Measurements from ENCODE around the gene ZNF470.
A peak's percentile ranks its signal among the peaks of the same experiment; 100 is the strongest.

Gene ZNF470

DNA sequence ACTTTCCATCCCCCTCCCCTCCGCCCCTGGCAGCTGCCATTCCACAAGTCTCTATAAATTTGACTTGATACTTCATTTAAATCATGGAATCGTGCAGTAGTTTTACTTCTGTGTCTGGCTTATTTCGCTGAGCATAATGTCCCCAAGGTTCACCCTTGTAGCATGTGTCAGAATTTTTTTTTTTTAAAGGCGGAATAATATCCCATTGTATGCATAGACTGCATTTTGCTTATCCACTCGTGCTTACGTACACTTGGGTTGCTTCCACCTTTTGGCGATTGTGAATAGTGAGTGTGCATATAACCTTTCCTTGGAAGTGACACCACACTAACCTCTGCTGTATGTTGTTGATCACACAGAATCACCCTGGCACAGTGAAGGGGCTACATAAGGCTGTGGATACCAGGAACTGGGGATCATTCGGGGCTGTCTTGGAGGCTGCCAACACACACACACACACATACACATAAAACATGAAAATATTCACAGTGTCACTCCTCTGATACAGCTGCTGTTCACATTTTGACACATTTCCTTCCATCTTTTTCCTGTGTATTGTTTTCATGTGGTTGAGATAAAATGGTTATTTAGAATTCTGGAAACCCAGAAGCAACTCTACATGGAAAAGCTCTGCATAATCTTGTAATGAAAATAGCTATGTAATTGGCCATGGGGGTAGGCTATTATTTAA is 41.2 kb downstream of the ZNF470 start:
- DNase-seq (ENCODE audit: low read depth), result no peak

DNA sequence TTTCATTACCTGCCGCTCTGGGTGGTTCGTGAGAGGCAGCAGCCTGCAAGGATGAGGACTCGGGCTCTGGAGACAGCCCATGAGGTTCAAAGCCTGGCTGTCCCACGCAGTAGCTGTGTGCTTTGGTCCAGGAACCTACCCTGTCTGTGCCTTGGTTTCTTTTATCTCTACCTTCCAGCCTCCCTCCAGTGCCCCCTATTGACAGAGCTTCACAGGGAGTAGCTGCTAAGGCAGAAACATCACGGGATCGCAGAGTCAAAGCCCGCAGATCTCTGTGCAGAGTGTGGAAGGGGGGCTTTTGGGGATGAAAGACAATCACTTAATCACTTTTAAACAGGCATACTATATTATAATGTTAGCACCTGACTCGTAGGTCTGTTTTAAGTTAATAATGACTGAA is 44.0 kb downstream of the ZNF470 start:
- no peak for DNase-seq (ENCODE audit: low read depth)

DNA sequence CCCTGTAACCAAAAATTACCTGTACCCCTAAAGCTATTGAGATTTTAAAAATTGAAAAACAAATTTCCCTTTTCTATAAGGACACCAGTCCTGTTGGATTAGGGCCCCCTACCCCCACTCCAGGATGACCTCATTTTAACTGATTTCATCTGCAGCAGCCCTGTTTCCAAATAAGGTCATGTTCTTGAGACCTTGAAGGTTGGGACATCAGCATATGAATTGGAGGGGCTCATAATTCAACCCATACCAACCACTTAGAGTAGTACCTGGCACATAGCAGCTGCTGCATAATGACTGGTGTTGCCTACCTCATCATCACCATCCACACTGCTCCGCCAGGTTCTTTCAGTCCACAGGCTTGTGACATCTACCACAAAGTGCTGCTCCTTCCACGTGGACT is 45.5 kb downstream of the ZNF470 start:
- DNase-seq (ENCODE audit: low read depth), result no peak

DNA sequence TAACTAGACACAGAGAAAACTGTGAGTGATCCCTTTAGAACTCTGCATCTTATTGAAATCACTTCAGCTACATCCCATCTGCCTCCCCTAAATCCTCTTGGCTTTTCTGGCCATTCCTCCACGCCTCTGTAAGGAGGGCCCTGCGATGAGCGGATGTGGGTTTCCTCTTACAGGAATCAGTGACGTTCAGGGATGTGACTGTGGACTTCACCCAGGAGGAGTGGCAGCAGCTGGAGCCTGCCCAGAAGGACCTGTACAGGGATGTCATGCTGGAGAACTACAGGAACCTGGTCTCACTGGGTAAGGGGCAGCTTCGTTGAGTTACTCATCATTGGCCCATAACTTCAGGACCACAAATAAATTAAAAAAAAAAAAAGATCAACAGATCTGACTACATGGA is 46.4 kb downstream of the ZNF470 start:
- DNase-seq (ENCODE audit: low read depth), result no peak

DNA sequence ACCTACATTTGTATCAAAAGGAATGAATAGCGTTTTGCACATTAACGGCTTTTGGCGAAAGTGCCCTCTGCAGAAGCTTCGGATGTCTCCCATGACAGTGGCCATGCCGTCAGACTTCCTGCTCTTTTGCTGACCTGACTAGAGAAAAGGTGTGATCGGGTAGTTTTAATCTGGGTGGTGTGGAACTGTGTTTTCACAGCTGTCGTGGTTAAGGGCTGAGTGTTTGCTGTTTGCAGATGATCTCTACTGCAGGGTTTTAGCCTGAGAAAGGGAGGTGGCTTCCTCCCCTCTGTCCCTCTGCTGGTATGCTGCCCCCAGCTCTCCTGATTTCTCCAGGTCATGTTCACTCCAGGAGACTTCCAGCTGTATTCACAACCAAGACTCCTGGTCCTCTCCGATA is 50.3 kb downstream of the ZNF470 start:
- no peak for DNase-seq (ENCODE audit: low read depth)

DNA sequence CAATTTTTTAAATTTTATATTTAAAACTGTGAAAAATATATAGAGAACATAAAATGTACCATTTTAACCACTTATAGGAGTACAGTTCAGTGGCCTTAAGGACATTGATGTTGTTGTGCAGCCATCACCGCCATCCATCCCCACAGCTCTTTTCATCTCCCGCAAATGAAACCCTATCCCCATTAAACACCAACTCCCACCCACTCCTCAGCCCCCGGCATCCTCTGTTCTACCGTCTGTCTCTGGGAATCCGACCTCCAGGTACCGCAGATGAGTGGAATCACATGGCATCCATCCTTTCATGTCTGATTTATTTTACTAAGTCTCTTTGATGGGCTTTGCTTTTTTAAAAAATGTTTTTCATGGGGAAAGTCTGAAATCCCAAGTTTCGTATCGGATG is 51.9 kb downstream of the ZNF470 start:
- DNase-seq (ENCODE audit: low read depth), result no peak

DNA sequence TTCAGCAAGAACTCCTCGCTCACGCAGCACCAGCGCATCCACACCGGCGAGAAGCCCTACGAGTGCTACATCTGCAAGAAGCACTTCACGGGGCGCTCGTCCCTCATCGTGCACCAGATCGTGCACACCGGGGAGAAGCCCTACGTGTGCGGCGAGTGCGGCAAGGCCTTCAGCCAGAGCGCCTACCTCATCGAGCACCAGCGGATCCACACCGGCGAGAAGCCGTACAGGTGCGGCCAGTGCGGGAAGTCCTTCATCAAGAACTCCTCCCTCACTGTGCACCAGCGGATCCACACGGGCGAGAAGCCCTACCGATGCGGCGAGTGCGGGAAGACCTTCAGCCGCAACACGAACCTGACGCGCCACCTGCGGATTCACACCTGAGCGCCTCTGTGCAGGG is 55.1 kb downstream of the ZNF470 start:
- no peak for DNase-seq (ENCODE audit: low read depth)

DNA sequence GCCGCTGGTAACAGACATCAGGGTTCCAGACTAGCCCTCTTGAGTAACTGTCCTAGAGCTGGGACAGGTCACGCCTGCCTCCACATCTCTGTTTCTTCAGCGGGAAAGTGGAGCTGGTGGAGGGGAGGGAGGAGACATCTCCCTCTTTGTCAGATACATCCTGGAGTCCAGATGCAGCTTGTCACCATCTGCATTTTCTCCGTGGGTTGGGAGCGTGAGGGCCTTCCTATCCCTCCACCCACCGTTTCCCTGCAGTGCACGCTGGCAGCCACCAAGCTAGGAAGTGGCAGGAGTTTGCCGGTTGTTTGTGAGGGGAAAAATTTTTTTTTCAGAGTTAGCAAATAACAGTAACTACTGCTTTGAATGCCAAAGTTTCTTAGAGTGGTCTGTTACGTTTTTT is 55.7 kb downstream of the ZNF470 start:
- DNase-seq (ENCODE audit: low read depth), result no peak

DNA sequence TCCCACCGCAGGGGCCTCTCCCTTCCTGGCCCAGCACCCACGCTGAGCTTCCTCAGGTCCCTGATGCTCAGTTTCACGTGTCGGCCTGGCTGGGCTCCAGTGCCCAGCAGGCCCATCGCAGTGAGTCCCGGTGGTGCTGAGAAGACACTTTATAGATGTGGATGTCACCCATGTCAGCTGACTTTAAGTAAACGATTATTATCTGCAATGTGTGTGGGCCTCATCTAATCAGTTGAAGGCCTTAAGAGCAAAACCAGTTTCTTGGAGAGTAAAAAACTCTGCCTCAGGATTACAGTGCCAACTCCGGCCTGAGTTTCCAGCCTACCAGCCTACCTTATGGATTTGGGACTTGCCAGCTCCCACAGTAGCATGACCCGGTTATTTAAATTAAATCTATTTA is 58.4 kb downstream of the ZNF470 start:
- DNase-seq (ENCODE audit: low read depth), result no peak

DNA sequence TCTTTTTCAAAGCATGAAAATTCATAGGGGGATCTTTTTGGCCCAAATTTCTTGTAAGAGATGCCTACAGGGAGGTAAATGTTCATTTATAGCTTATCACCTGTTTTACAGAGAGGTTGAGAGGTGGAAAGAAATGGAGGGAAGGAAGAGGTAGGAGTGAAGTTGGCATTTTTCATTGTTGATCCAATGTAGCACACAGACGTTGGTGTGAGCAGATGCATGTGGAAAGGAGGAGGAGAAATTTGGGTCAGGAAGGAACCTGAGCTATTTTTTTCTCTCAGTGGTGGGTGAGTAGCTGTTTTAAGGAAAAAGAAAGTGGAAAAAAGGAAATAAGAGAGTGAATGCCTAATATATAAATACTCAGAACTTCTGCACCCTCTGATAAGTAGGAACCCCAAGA is 65.8 kb downstream of the ZNF470 start:
- no peak for DNase-seq (ENCODE audit: low read depth)

DNA sequence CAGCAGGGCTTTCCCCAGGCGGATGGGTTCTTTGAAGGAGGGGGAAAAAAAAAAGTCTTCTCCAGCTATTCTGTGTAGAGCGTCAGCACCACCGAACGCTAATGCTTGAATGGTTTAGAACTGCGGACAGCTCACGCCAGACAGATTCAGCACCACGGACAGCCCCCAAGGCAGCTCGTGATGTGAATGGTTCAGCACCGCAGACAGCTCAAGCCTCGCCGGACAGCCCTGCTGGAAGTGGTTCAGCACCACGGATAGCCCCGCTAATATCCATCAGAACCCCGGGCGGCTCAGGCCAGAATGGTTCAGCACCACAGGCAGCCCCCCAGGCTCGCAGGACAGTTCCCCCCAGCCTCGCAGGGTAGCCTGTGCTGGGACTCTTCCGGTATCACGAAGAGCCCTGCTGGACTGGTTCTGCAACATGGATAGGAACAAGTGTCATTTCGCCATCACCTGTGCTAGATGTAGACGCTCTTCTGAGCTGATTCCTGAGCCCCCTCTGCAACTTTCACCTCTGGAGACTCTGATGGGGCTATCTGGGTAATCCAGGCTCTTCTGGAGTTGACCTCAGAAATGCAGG is 70.8 kb downstream of the ZNF470 start:
- peak; percentile 57 for DNase-seq (ENCODE audit: low read depth)
